ENCODE data around the gene SLC35F4.

- TF ChIP-seq CTCF (conservative IDR thresholded peaks at IDR 0.05 in 1 of 2, IDR thresholded peaks at IDR 0.05 in 1 of 2; ENCODE audit: extremely low read depth in 1 of 2, insufficient read depth in 1 of 2, low read depth in 1 of 2, low read length in 2 of 2) (no peak), EZH2 (IDR thresholded peaks at IDR 0.05; ENCODE audit: borderline replicate concordance, low read length) (no peak)
Measured at GRCh38 chr14:57809808-57810207, 56.1 kb downstream of the SLC35F4 start.

All from mammary epithelial cell (primary cell).